Keratinocyte (primary cell): Measurements from ENCODE around the gene FAM236B. TPM values are rescaled to one million over a fixed set of nuclear protein-coding genes. Genes with fewer than 3 reads are reported as not detected.
"Not testable (repeated sequence)": the region's sequence is repeated elsewhere in the genome, so short reads cannot be mapped to it uniquely, and the experiment has no call there.

Source experiments
- DNase-seq: peaks from one replicate; pipeline ENCODE4 v3.0.0-alpha.2; 2011; ENCODE audit warnings: low read depth, missing footprints, low spot score
- FAIRE-seq: peaks from 2 replicates; lab custom pipeline; 2011; peaks lifted over from hg19 to GRCh38; lab: Jason Lieb, UNC
- H2AFZ ChIP-seq: 2 replicates; pipeline ENCODE4 v1.6.0; 2012; ENCODE audit warnings: low read length, control low read depth, inconsistent platforms; ENCODE audit not compliant: control insufficient read depth
- H3K27ac ChIP-seq: 2 replicates; pipeline ENCODE4 v1.5.1; 2011; ENCODE audit warnings: low read length; ENCODE audit not compliant: control insufficient read depth, insufficient read depth
- H3K27me3 ChIP-seq: 3 replicates; pipeline ENCODE4 v1.6.0; 2011; ENCODE audit warnings: low read length; ENCODE audit not compliant: control insufficient read depth, insufficient read depth; ENCODE audit errors: extremely low read depth
- H3K36me3 ChIP-seq, 2 experiments: 2 replicates in 1 of 2; 3 replicates in 1 of 2; pipeline ENCODE4 v1.5.1; 2011; ENCODE audit warnings: low read length in 2 of 2, mild to moderate bottlenecking in 1 of 2; ENCODE audit not compliant: control insufficient read depth in 2 of 2, insufficient read depth in 2 of 2; ENCODE audit errors: extremely low read depth in 1 of 2
- H3K4me1 ChIP-seq: 3 replicates; pipeline ENCODE4 v1.5.1; 2011; ENCODE audit warnings: low read length; ENCODE audit not compliant: control insufficient read depth, insufficient read depth; ENCODE audit errors: extremely low read depth
- H3K4me2 ChIP-seq: 3 replicates; pipeline ENCODE4 v1.6.0; 2011; ENCODE audit warnings: low read depth, low read length; ENCODE audit not compliant: control insufficient read depth, insufficient read depth; ENCODE audit errors: extremely low read depth
- H3K4me3 ChIP-seq, 3 experiments: fragments of 200-600 bp in 1 of 3; sonication (generic) in 1 of 3; 2 replicates in 2 of 3; 3 replicates in 1 of 3; pipeline ENCODE4 v1.5.1; 2011 to 2016; ENCODE audit warnings: low read length in 3 of 3, mild to moderate bottlenecking in 3 of 3, control low read depth in 2 of 3, inconsistent platforms in 1 of 3, low read depth in 1 of 3, mixed read lengths in 1 of 3, mixed run types in 1 of 3, moderate library complexity in 1 of 3; ENCODE audit not compliant: control insufficient read depth in 2 of 3, insufficient read depth in 2 of 3; ENCODE audit errors: extremely low read depth in 1 of 3
- H3K79me2 ChIP-seq: 2 replicates; pipeline ENCODE4 v1.6.0; 2012; ENCODE audit warnings: low read length; ENCODE audit not compliant: control insufficient read depth, insufficient read depth
- H3K9ac ChIP-seq: 3 replicates; pipeline ENCODE4 v1.6.0; 2011; ENCODE audit warnings: low read length; ENCODE audit not compliant: control insufficient read depth, insufficient read depth; ENCODE audit errors: extremely low read depth
- H3K9me1 ChIP-seq: 3 replicates; pipeline ENCODE4 v1.6.0; 2011; ENCODE audit warnings: low read length; ENCODE audit not compliant: control insufficient read depth, insufficient read depth; ENCODE audit errors: extremely low read depth
- H3K9me3 ChIP-seq: 2 replicates; pipeline ENCODE4 v1.5.1; 2012; ENCODE audit warnings: low read depth, low read length; ENCODE audit not compliant: control insufficient read depth
- H4K20me1 ChIP-seq: 3 replicates; pipeline ENCODE4 v1.6.0; 2011; ENCODE audit warnings: low read length; ENCODE audit not compliant: control insufficient read depth, insufficient read depth; ENCODE audit errors: extremely low read depth
- dilution Hi-C: fragments of 300-500 bp; cut with MboI; formaldehyde crosslinking; loops from one replicate; pipeline ENCODE4 v1.7.0; 2020; ENCODE audit warnings: low sequenced_read_pairs; ENCODE audit not compliant: extremely low pct_ligation_motif_present
- polyA minus RNA-seq, 3 experiments: library from RNA; depleted of rRNA, polyadenylated mRNA; stranded (reverse); fragments of >200 nt; gene quantifications; 1 replicate in 1 of 3; 2 replicates in 1 of 3; 3 replicates in 1 of 3; pipeline ENCODE4 v1.2.3, GENCODE V29; 2011
- polyA plus RNA-seq, 5 experiments: library from polyadenylated mRNA; depleted of rRNA in 3 of 5; stranded (reverse) in 3 of 5; stranded (forward) in 1 of 5; unstranded in 1 of 5; fragments of >200 nt; gene quantifications; 1 replicate in 1 of 5; 2 replicates in 3 of 5; 3 replicates in 1 of 5; pipeline versions ENCODE4 v1.2.1 to v1.2.3, GENCODE V29; 2011 to 2012; ENCODE audit warnings: missing spikeins in 2 of 5, low read depth in 1 of 5, low replicate concordance in 1 of 5

FAM236B gene
- polyA plus RNA-seq, result not detected in 3 replicates
- not detected for polyA plus RNA-seq (2011; ENCODE audit: low read depth)
- not detected in 2 replicates for polyA plus RNA-seq (2011; cell fraction: cytosol; rRNA removed)
- polyA plus RNA-seq (2011; cell fraction: nucleus; rRNA removed), result not detected in 2 replicates
- not detected in 2 replicates for polyA plus RNA-seq (2012; ENCODE audit: low replicate concordance)
- not detected in 3 replicates for polyA minus RNA-seq
- polyA minus RNA-seq (2011; cell fraction: cytosol; rRNA and poly(A)+ RNA removed), result not detected
- polyA minus RNA-seq (2011; cell fraction: nucleus; rRNA and poly(A)+ RNA removed), result not detected in 2 replicates

GRCh38 chrX:72782560-72782959 lies at the start of gene FAM236B:
TSS of gene FAM236B (minus strand) at chrX:72782660. CDS start at chrX:72782560, 100 bp downstream.
- FAIRE-seq, H3K9me1 ChIP-seq, H3K36me3 ChIP-seq, H2AFZ ChIP-seq, H3K79me2 ChIP-seq, H4K20me1 ChIP-seq, H3K4me2 ChIP-seq, H3K4me1 ChIP-seq, dilution Hi-C loops, H3K9me3 ChIP-seq, H3K4me3 ChIP-seq, H3K27ac ChIP-seq, H3K27me3 ChIP-seq, DNase-seq, H3K9ac ChIP-seq: not testable (repeated sequence)

- H3K4me3 ChIP-seq, dilution Hi-C loops, H2AFZ ChIP-seq, H3K27me3 ChIP-seq, H3K27ac ChIP-seq, H3K9me3 ChIP-seq, H3K79me2 ChIP-seq, DNase-seq, H3K4me1 ChIP-seq, FAIRE-seq, H3K4me2 ChIP-seq, H3K36me3 ChIP-seq, H3K9me1 ChIP-seq, H3K9ac ChIP-seq, H4K20me1 ChIP-seq: not testable (repeated sequence)
These were observed 48.2 kb upstream of the FAM236B start for GRCh38 chrX:72830701-72831100.

- H3K4me2 ChIP-seq, FAIRE-seq, H3K9me1 ChIP-seq, H3K79me2 ChIP-seq, H4K20me1 ChIP-seq, H3K36me3 ChIP-seq, DNase-seq, H2AFZ ChIP-seq, H3K9ac ChIP-seq, H3K4me1 ChIP-seq, dilution Hi-C loops, H3K4me3 ChIP-seq, H3K27me3 ChIP-seq, H3K9me3 ChIP-seq, H3K27ac ChIP-seq: not testable (repeated sequence)
These were observed 25.6 kb upstream of the FAM236B start, which contains the start of gene FAM236D for GRCh38 chrX:72808110-72808509. TSS of gene FAM236D (minus strand) at chrX:72808210. CDS start at chrX:72808110, 100 bp downstream.

- H3K4me3 ChIP-seq, H3K9me1 ChIP-seq, DNase-seq, H4K20me1 ChIP-seq, H3K9me3 ChIP-seq, H3K79me2 ChIP-seq, FAIRE-seq, H3K9ac ChIP-seq, dilution Hi-C loops, H3K4me1 ChIP-seq, H3K4me2 ChIP-seq, H3K27me3 ChIP-seq, H3K36me3 ChIP-seq, H3K27ac ChIP-seq, H2AFZ ChIP-seq: not testable (repeated sequence)
These were observed 7.9 kb upstream of the FAM236B start for GRCh38 chrX:72790390-72790789.

GRCh38 chrX:72788142-72788541 lies 5.7 kb upstream of the FAM236B start:
- H3K27me3 ChIP-seq, FAIRE-seq, H3K27ac ChIP-seq, H3K36me3 ChIP-seq, H3K4me2 ChIP-seq, H3K79me2 ChIP-seq, H3K4me1 ChIP-seq, H3K9me3 ChIP-seq, H3K4me3 ChIP-seq, H4K20me1 ChIP-seq, DNase-seq, H2AFZ ChIP-seq, H3K9me1 ChIP-seq, dilution Hi-C loops, H3K9ac ChIP-seq: not testable (repeated sequence)
